ENCODE measurements around the gene ZFP92. TPM values are rescaled to one million over a fixed set of nuclear protein-coding genes. Genes with fewer than 3 reads are reported as not detected.
A peak's percentile ranks its signal among the peaks of the same experiment; 100 is the strongest.

ZFP92 gene
- total RNA-seq, 1 donor from 2014 or later = 0.25 TPM

- Histone ChIP-seq H3K4me1 (peaks cover 8% of the 10 kb centered on the region), H3K27ac (no peak overlapping the region), H3K36me3 (no peaks in the 10 kb centered on the region), H3K9me3 (no peaks in the 10 kb centered on the region), H3K27me3 (no peaks in the 10 kb centered on the region), H3K4me3 (no peak overlapping the region)
- DNase-seq (ENCODE audit: extremely low spot score in 2 of 2) = no peak
- TF ChIP-seq POLR2A (IDR thresholded peaks at IDR 0.05) = no peak
- no peak for TF ChIP-seq POLR2AphosphoS5 (IDR thresholded peaks at IDR 0.05; ENCODE audit: insufficient read depth in 1 of 2, low read depth in 1 of 2)
- intact Hi-C loops (cut with DNase I) = no loop called here
Measured at GRCh38 chrX:153409414-153410101, 1.7 kb upstream of the ZFP92 start.

- no peak for TF ChIP-seq POLR2A (IDR thresholded peaks at IDR 0.05)
- TF ChIP-seq CTCF (IDR thresholded peaks at IDR 0.05) = no peak
- Histone ChIP-seq H3K36me3 (no peaks in the 10 kb centered on the region), H3K9me3 (no peaks in the 10 kb centered on the region), H3K4me3 (no peak overlapping the region), H3K27me3 (no peaks in the 10 kb centered on the region), H3K4me1 (peaks cover 8% of the 10 kb centered on the region), H3K27ac (no peak overlapping the region)
- intact Hi-C loops (cut with DNase I) = no loop called here
- no peak for DNase-seq (ENCODE audit: extremely low spot score in 2 of 2)
Measured at GRCh38 chrX:153410373-153410772, 899 bp upstream of the ZFP92 start.

GRCh38 chrX:153410888-153411254, 401 bp upstream of the ZFP92 start:
- H3K4me3 ChIP-seq = peak overlapping the region; percentile 47 to 52
- no peak overlapping the region for H3K27ac ChIP-seq
- no peaks in the 10 kb centered on the region for H3K27me3 ChIP-seq

GRCh38 chrX:153411988-153412574, 809 bp downstream of the ZFP92 start:
- H3K27ac ChIP-seq = no peak overlapping the region
- H3K9me3 ChIP-seq = no peaks in the 10 kb centered on the region
- no peak for DNase-seq (ENCODE audit: extremely low spot score in 2 of 2)
- peaks cover 8% of the 10 kb centered on the region for H3K4me1 ChIP-seq
- no peaks in the 10 kb centered on the region for H3K36me3 ChIP-seq
- intact Hi-C loops (cut with DNase I) = no loop called here
- peak overlapping the region; percentile 47 to 52 for H3K4me3 ChIP-seq
- TF ChIP-seq CTCF (IDR thresholded peaks at IDR 0.05) (no peak), POLR2AphosphoS5 (IDR thresholded peaks at IDR 0.05; ENCODE audit: insufficient read depth in 1 of 2, low read depth in 1 of 2) (no peak), POLR2A (IDR thresholded peaks at IDR 0.05) (no peak)
- no peaks in the 10 kb centered on the region for H3K27me3 ChIP-seq

More at GRCh38 chrX:153410888-153411254, 401 bp upstream of the ZFP92 start:
- intact Hi-C loops (cut with DNase I) = no loop called here
- DNase-seq (ENCODE audit: extremely low spot score in 2 of 2) = no peak
- no peaks in the 10 kb centered on the region for H3K36me3 ChIP-seq
- TF ChIP-seq POLR2A (IDR thresholded peaks at IDR 0.05) = no peak
- TF ChIP-seq POLR2AphosphoS5 (IDR thresholded peaks at IDR 0.05; ENCODE audit: insufficient read depth in 1 of 2, low read depth in 1 of 2) = no peak
- no peak for TF ChIP-seq CTCF (IDR thresholded peaks at IDR 0.05)
- H3K9me3 ChIP-seq = no peaks in the 10 kb centered on the region
- H3K4me1 ChIP-seq = peaks cover 8% of the 10 kb centered on the region

GRCh38 chrX:153412746-153413720, 1.8 kb downstream of the ZFP92 start:
- no peaks in the 10 kb centered on the region for H3K9me3 ChIP-seq
- DNase-seq (ENCODE audit: extremely low spot score in 2 of 2) = no peak
- H3K4me1 ChIP-seq = peaks cover 8% of the 10 kb centered on the region
- H3K4me3 ChIP-seq = no peak overlapping the region
- H3K36me3 ChIP-seq = no peaks in the 10 kb centered on the region
- H3K27ac ChIP-seq = no peak overlapping the region
- intact Hi-C loops (cut with DNase I) = no loop called here
- TF ChIP-seq POLR2AphosphoS5 (IDR thresholded peaks at IDR 0.05; ENCODE audit: insufficient read depth in 1 of 2, low read depth in 1 of 2) (no peak), CTCF (IDR thresholded peaks at IDR 0.05) (no peak), POLR2A (IDR thresholded peaks at IDR 0.05) (no peak)
- H3K27me3 ChIP-seq = no peaks in the 10 kb centered on the region
